HEK293T (cell line): ENCODE measurements around the gene TWF2.

Experiments used
- CTCF ChIA-PET: fragments of 350-600 bp; formaldehyde crosslinking; extraction: SDS; loops from one replicate; lab custom pipeline; 2021; ENCODE audit warnings: antibody characterized with exemption, inconsistent platforms; lab: Yijun Ruan, JAX
- POLR2A ChIA-PET: fragments of 350-600 bp; formaldehyde crosslinking; extraction: SDS; loops from one replicate; lab custom pipeline; 2020; ENCODE audit warnings: antibody characterized with exemption, inconsistent platforms; lab: Yijun Ruan, JAX
- DNase-seq: peaks from one replicate; pipeline ENCODE4 v3.0.0; 2012; ENCODE audit warnings: mixed read lengths; ENCODE audit errors: extremely low spot score
- ARNT ChIP-seq: fragments of 450-650 bp; IDR thresholded peaks from 2 replicates; pipeline ENCODE4 v1.6.1; 2017; ENCODE audit warnings: mild to moderate bottlenecking
- BHLHE40 ChIP-seq: fragments of 450-650 bp; IDR thresholded peaks from 2 replicates; pipeline ENCODE4 v1.6.1; 2016; ENCODE audit warnings: mild to moderate bottlenecking, moderate library complexity, borderline replicate concordance
- CTBP1 ChIP-seq: fragments of 450-650 bp; IDR thresholded peaks from 2 replicates; pipeline ENCODE4 v1.6.1; 2016; ENCODE audit warnings: borderline replicate concordance
- ELF4 ChIP-seq: fragments of 450-650 bp; IDR thresholded peaks from 2 replicates; pipeline ENCODE4 v1.6.1; 2017; ENCODE audit warnings: antibody characterized with exemption
- FOXA1 ChIP-seq: fragments of 450-650 bp; IDR thresholded peaks from 2 replicates; pipeline ENCODE4 v1.6.1; 2016; ENCODE audit warnings: mild to moderate bottlenecking
- FOXK2 ChIP-seq: fragments of 450-650 bp; IDR thresholded peaks from 2 replicates; pipeline ENCODE4 v1.6.1; 2016; ENCODE audit warnings: mild to moderate bottlenecking
- FOXM1 ChIP-seq: fragments of 450-650 bp; IDR thresholded peaks from 2 replicates; pipeline ENCODE4 v1.6.1; 2017; ENCODE audit warnings: mild to moderate bottlenecking, borderline replicate concordance
- HDGF ChIP-seq: fragments of 450-650 bp; IDR thresholded peaks from 2 replicates; pipeline ENCODE4 v1.6.1; 2017; ENCODE audit warnings: antibody characterized with exemption, borderline replicate concordance
- L3MBTL2 ChIP-seq: fragments of 450-650 bp; conservative IDR thresholded peaks from 2 replicates; pipeline ENCODE4 v1.6.1; 2016; ENCODE audit warnings: mild to moderate bottlenecking
- LEF1 ChIP-seq: fragments of 450-650 bp; IDR thresholded peaks from 2 replicates; pipeline ENCODE4 v1.6.1; 2017; ENCODE audit warnings: mild to moderate bottlenecking, borderline replicate concordance
- NFRKB ChIP-seq: fragments of 450-650 bp; IDR thresholded peaks from 2 replicates; pipeline ENCODE4 v1.6.1; 2016; ENCODE audit warnings: mild to moderate bottlenecking, moderate library complexity
- SP1 ChIP-seq: fragments of 450-650 bp; IDR thresholded peaks from 2 replicates; pipeline ENCODE4 v1.6.1; 2017
- SUZ12 ChIP-seq: fragments of 450-650 bp; IDR thresholded peaks from 2 replicates; pipeline ENCODE4 v1.6.1; 2016; ENCODE audit warnings: mild to moderate bottlenecking
- TARDBP ChIP-seq: fragments of 450-650 bp; IDR thresholded peaks from 2 replicates; pipeline ENCODE4 v1.6.1; 2016
- ZNF384 ChIP-seq: fragments of 450-650 bp; IDR thresholded peaks from 2 replicates; pipeline ENCODE4 v1.6.1; 2016
- TF ChIP-seq, protein P1 (sequence below): fragments of 450-650 bp; IDR thresholded peaks from 2 replicates; pipeline ENCODE4 v1.6.1; 2016

The TWF2 gene

DNA sequence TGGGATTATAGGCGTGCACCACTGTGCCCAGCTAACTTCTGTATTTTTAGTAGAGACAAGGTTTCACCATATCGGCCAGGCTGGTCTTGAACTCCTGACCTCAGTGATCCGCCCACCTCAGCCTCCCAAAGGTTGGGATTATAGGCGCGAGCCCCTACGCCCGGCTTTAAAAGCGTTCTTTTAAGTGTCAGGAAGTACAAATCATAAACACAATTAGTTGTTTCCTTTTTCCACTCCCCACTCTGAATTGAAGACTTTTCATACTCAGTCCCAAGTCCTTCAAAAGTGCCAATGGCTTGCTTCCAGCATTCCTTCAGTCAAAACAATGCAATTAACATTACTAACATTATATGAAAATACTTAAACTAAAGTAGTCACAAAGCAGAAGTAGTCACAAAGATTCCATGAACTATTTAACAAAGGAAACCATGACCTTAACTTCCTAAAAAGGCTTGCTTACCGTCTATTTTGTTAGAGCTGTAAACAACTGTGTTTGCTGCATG, 31.3 kb upstream of the TWF2 start:
- ChIA-PET POLR2A (interaction anchor here (1.2 kb wide), 1 partner anchor 9 kb away, joined by 3 read pairs; no protein-coding TSS in a partner anchor), CTCF (no interaction called here)
- DNase-seq, result no peak
- TF ChIP-seq TARDBP, result no peak
- TF ChIP-seq NFRKB, result no peak
- TF ChIP-seq ZNF384, result no peak
- TF ChIP-seq SUZ12, result no peak
- TF ChIP-seq ARNT, result no peak
- TF ChIP-seq L3MBTL2, result no peak
- no peak for TF ChIP-seq ELF4
- TF ChIP-seq FOXA1, result no peak
- TF ChIP-seq, protein P1, sequence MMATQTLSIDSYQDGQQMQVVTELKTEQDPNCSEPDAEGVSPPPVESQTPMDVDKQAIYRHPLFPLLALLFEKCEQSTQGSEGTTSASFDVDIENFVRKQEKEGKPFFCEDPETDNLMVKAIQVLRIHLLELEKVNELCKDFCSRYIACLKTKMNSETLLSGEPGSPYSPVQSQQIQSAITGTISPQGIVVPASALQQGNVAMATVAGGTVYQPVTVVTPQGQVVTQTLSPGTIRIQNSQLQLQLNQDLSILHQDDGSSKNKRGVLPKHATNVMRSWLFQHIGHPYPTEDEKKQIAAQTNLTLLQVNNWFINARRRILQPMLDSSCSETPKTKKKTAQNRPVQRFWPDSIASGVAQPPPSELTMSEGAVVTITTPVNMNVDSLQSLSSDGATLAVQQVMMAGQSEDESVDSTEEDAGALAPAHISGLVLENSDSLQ, result no peak
- TF ChIP-seq LEF1, result no peak

- DNase-seq, result no peak
- POLR2A ChIA-PET, result no interaction called here
- CTCF ChIA-PET, result no interaction called here
Observed at GRCh38 chr3:52269776-52270175, 30.8 kb upstream of the TWF2 start.

DNA sequence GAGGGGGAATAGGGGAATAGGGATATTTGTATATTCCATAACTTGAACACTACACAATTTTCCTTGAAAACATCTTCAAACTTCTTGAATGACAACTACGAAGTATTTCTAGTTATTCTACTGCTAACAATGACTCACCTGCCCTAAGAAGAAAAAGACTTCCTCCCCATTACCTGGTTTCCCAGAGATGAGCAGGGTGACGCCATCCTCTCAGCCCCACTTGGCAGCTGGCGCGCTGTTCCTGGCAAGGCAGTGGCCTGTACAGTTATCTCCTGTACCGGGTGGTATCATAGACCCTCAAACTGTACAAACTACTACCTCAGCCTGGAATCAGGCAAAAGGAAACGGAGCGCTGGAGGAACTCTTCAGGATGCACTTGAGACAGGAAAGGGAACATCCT, 29.1 kb upstream of the TWF2 start:
- no peak for TF ChIP-seq BHLHE40
- no peak for TF ChIP-seq FOXA1
- no peak for TF ChIP-seq HDGF
- no peak for TF ChIP-seq L3MBTL2
- no peak for TF ChIP-seq SUZ12
- TF ChIP-seq ZNF384, result no peak
- no peak for TF ChIP-seq ELF4
- no peak for TF ChIP-seq FOXM1
- TF ChIP-seq, protein P1, result no peak
- CTCF ChIA-PET, result no interaction called here
- POLR2A ChIA-PET, result no interaction called here
- no peak for DNase-seq

More at GRCh38 chr3:52269776-52270175, 30.8 kb upstream of the TWF2 start:
- no peak for TF ChIP-seq ELF4
- no peak for TF ChIP-seq FOXM1
- TF ChIP-seq, protein P1, result no peak
- TF ChIP-seq HDGF, result no peak
- TF ChIP-seq L3MBTL2, result no peak
- no peak for TF ChIP-seq FOXA1
- no peak for TF ChIP-seq ZNF384
- TF ChIP-seq ARNT, result no peak
- no peak for TF ChIP-seq BHLHE40
- TF ChIP-seq LEF1, result no peak
- no peak for TF ChIP-seq SUZ12
- TF ChIP-seq FOXK2, result no peak
- no peak for TF ChIP-seq SP1
- no peak for TF ChIP-seq TARDBP
- TF ChIP-seq CTBP1, result no peak
- no peak for TF ChIP-seq NFRKB

DNA sequence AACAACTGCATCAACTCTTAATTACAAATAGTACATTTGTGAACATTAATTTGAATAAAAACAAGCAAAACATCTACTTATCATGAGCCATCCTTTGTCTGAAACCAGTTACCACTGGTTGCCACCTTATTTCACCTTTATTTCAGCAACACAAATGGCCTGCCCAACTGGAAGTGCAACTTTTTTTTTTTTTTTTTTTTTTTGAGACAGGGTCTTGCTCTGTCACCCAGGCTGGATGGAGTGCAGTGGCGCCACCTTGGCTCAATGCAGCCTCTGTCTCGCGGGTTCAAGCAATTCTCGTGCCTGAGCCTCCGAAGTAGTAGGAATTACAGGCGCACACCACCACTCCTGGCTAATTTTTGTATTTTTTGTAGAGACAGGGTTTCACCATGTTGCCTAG, 26.4 kb upstream of the TWF2 start:
- DNase-seq, result no peak
- ChIA-PET CTCF (no interaction called here), POLR2A (no interaction called here)
- TF ChIP-seq SUZ12, result no peak
- peak; percentile 69; the same call in 1 of the 2 replicates for TF ChIP-seq ZNF384

DNA sequence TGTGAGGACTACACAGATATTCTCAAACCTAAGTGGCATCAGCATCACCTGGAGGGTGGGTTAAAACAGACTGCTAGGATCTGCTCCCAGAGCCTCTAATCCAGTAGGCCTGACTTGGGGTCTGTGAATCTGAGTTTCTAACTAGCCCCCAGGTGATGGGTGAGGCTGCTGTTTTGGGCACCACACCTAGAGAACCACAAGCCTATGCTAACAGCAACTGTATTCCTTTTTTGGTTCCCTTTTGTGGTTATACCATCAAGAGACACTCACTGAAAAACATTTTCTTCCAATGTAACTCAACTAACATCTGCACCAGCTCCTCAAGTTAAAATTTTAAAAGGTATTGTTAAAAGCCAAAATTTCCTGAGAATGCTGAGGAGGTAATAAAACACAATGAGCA, 23.5 kb upstream of the TWF2 start:
- TF ChIP-seq CTBP1 (no peak), FOXM1 (no peak), TARDBP (no peak), FOXA1 (no peak), LEF1 (no peak), L3MBTL2 (no peak), ZNF384 (no peak), SUZ12 (no peak), ELF4 (no peak), ARNT (no peak), HDGF (no peak), BHLHE40 (no peak), FOXK2 (no peak)
- TF ChIP-seq, protein P1, result no peak
- POLR2A ChIA-PET, result no interaction called here
- no peak for DNase-seq
- CTCF ChIA-PET, result no interaction called here

DNA sequence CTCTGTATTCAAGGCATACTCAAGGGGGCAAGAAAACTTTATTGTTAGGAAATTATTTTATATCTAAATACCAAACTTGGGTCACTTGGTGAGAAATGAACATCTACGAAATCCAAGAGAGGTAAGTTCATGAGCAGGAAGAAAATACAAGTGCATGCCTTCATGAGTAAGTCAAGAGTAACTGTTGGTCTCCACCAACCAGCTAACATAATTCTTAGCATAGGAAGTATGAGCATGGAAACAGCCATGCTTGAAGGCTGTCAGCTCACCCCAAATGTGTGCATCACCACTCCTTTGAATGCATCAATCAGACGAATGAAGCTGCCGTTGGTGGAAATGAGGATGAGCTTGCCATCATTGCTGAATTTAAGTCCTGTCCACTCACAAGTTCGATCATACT, 20.5 kb upstream of the TWF2 start:
- TF ChIP-seq CTBP1 (no peak), ELF4 (no peak), ZNF384 (no peak), SP1 (no peak), TARDBP (no peak), L3MBTL2 (no peak), FOXA1 (no peak), BHLHE40 (no peak), ARNT (no peak), FOXM1 (no peak), FOXK2 (no peak), SUZ12 (no peak), HDGF (no peak)
- TF ChIP-seq, protein P1, result no peak
- ChIA-PET CTCF (no interaction called here), POLR2A (interaction anchor here (1.7 kb wide), 1 partner anchor 19 kb away, joined by 7 read pairs; the partner anchor contains the start of gene WDR82)
- no peak for DNase-seq
